ENCODE measurements around the gene NCKAP5.

NCKAP5 gene

GRCh38 chr2:133135035-133135654, 433.1 kb downstream of the NCKAP5 start:
- CTCF ChIA-PET = interaction anchor here (1.6 kb wide), 1 partner anchor 587 kb away, joined by 3 read pairs; no protein-coding TSS in a partner anchor
- no peak overlapping the region for H3K4me3 ChIP-seq (ENCODE audit: low read depth, low read length)
- no peak for TF ChIP-seq CTCF (IDR thresholded peaks at IDR 0.05; ENCODE audit: insufficient read depth, low read length, missing control alignments)
- DNase-seq (ENCODE audit: low read depth, low spot score) = no peak
- POLR2A ChIA-PET = no interaction called here

- ChIA-PET CTCF (interaction anchor here (1.5 kb wide), 1 partner anchor 584 kb away, joined by 3 read pairs; no protein-coding TSS in a partner anchor), POLR2A (interaction anchor here (0.6 kb wide), 1 partner anchor 428 kb away, joined by 3 read pairs; no protein-coding TSS in a partner anchor)
- no peak for DNase-seq (ENCODE audit: low read depth, low spot score)
- TF ChIP-seq CTCF (IDR thresholded peaks at IDR 0.05; ENCODE audit: insufficient read depth, low read length, missing control alignments) = no peak
- no peak overlapping the region for H3K4me3 ChIP-seq (ENCODE audit: low read depth, low read length)
Observed at GRCh38 chr2:133130548-133131246, 437.6 kb downstream of the NCKAP5 start.

- ChIA-PET POLR2A (no interaction called here), CTCF (interaction anchor here (1.0 kb wide), 1 partner anchor 13 kb away, joined by 3 read pairs; no protein-coding TSS in a partner anchor)
- no peak for DNase-seq (ENCODE audit: low read depth, low spot score)
- TF ChIP-seq CTCF (IDR thresholded peaks at IDR 0.05; ENCODE audit: insufficient read depth, low read length, missing control alignments) = no peak
- H3K4me3 ChIP-seq (ENCODE audit: low read depth, low read length) = no peak overlapping the region
Observed at GRCh38 chr2:133124446-133124845, 443.8 kb downstream of the NCKAP5 start.

- CTCF ChIA-PET = no interaction called here
- no peak for TF ChIP-seq CTCF (IDR thresholded peaks at IDR 0.05; ENCODE audit: insufficient read depth, low read length, missing control alignments)
- H3K4me3 ChIP-seq (ENCODE audit: low read depth, low read length) = no peak overlapping the region
- no peak for DNase-seq (ENCODE audit: low read depth, low spot score)
- POLR2A ChIA-PET = no interaction called here
Observed at GRCh38 chr2:133123904-133124303, 444.4 kb downstream of the NCKAP5 start.

- TF ChIP-seq CTCF (IDR thresholded peaks at IDR 0.05; ENCODE audit: insufficient read depth, low read length, missing control alignments) = no peak
- ChIA-PET POLR2A (no interaction called here), CTCF (no interaction called here)
- DNase-seq (ENCODE audit: low read depth, low spot score) = no peak
- no peak overlapping the region for H3K4me3 ChIP-seq (ENCODE audit: low read depth, low read length)
Observed at GRCh38 chr2:133123393-133123792, 444.9 kb downstream of the NCKAP5 start.

- no peak for DNase-seq (ENCODE audit: low read depth, low spot score)
- H3K4me3 ChIP-seq (ENCODE audit: low read depth, low read length) = no peak overlapping the region
- TF ChIP-seq CTCF (IDR thresholded peaks at IDR 0.05; ENCODE audit: insufficient read depth, low read length, missing control alignments) = no peak
- ChIA-PET CTCF (no interaction called here), POLR2A (no interaction called here)
Observed at GRCh38 chr2:133122529-133122928, 445.7 kb downstream of the NCKAP5 start.

Measured in AG04449 (cell line).